Stimulated activated CD4-positive, alpha-beta T cell treated with anti-CD3 and anti-CD28 coated beads, TNF-alpha, amount 100 ng/mL, for 4 hours (primary cell): ENCODE data around the gene BCL2.
"Not testable (repeated sequence)": the region's sequence is repeated elsewhere in the genome, so short reads cannot be mapped to it uniquely, and the experiment has no call there.

ENCODE experiments used
- DNase-seq, 3 experiments: peaks; one replicate each; pipeline ENCODE4 v3.0.0-alpha.2; 2020; ENCODE audit warnings: low read depth in 3 of 3

BCL2 gene

DNA sequence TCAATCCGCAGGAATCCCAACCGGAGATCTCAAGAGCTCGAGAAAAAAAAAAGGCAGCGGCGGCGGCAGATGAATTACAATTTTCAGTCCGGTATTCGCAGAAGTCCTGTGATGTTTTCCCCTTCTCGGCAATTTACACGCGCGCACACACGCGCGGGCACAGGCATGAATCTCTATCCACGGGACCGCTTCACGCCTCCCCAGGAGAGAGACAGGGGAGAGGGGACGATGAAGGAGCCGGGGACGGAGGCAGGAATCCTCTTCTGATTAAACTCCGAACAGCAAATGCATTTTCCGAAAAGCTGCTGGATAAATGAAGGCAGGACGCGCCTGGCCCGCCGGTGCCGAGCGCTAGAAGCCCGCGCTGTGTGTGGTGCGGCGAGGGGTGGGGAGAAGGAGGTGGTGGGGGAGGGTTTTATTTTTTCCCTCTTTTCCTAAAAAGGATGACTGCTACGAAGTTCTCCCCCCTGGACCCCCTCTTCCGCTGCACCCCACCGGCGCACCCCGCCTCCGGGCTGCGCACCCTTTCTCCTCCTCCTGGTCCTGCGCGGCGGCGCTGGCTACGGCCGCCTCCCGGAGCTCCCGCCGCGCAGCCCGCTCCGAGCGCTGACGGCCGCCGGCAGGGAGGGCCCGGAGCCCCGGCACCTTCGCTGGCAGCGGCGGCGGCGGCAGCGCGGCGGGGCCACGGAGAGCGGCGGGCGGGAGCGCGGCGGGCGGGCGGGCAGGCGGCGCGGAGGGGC, at the start of gene BCL2:
TSS of gene BCL2 (minus strand) at position 387 of the 740 bp plus-strand sequence.
- no peak for DNase-seq

DNA sequence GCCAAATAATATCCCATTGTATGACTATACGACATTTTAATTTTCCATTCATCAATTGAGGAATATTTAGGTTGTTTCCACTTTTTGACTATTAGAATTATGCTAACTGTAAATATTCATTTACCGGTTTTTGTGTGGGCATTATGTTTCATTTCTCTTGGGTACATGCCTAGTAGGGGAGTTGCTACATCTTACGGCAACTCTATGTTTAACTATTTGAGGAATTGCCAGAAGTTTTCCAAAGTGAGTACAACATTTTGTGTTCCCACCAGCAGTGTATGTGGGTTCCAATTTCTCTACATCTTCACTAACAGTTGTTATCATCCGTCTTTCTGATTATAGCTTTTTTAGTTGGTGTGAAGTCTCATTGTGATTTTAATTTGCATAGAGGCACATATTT, 49.0 kb upstream of the BCL2 start:
- DNase-seq, result no peak

DNA sequence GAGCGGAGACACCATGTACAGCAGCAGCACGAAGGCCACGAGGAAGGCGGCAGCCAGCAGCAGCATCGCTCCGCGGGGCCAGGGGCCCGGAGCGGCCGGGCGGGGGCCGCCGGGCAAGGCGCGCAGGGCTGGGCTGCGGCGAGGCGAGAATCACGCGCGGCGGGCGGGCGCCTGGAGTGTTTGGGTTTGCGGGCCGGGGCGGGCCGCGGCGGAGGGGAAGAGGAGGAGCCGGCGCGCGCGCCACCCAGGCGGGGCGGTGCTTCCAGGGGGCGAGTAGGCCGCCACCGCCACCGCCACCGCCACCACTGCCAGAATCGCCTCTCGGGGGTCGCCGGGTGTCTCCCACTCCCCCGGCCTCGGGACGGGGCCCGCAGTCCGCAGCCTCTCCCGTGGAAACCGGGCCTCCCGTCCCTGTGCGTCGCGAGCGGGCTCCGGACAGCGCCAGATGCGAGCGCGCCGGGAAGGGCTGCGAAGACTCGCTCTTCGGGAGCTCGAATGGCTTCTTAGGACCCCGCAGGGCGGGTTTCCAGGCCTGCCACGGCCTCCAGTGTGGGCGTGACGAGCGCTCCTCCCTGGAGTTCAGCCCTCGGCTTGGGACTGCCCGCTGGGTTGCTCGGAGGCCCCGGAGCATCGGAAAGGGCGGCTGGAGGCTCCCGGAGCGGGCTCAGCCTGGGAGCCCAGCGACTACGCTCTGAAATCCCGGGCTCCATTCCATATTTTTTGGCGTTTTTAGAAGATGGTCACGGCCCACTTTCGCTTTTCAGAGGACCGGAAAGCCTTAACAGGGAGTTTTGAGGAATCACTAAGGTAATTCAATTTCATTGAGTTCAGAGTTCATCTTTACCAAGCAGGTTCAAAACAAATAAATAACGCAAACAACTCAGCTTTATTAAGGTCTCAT, 47.7 kb upstream of the BCL2 start, which contains the start of gene KDSR:
TSS of gene KDSR (minus strand) at position 154 of the 901 bp plus-strand sequence. CDS start at position 66, 88 bp downstream.
- peak; percentile 60 to 74 (median 69) for DNase-seq

DNA sequence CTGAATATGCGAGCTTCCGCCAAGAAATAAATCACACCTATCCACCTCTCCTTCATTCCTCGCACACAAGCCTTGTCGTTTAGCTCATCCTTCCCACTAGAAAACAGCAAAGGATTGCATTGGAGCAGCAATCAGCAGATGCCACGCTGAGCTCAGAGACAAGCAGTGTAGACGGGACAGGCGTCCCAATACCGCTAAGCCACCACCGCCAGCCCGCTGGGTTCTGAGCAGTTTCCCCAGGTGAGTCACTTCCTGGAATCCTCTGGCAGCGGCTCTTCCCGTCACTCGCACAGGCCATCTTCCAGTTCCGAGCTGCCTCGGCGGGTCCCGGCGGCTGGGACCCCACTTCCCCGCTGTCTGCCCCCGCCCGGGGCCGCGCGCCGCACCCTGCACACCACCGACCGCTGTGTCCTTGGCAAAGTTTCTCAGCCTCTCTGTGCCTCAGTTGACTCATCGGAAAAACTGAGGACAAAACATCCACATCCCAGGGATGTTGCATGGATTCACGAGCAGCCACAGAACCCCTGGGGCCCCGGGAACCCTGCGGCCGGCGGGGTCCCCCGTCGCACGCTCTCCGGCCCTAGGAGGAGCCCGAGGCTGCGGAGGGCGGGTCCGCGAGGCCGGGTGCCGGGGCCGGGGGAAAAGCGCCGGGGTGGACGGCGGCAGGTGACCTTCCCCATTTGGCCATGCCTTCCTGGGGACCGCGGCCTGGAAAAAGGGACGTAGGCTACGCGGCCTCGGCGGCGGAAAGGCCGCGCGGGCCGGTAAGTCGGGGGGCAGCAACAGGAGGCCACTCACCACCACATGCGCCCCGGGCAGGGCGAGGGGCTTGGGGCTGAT, 46.9 kb upstream of the BCL2 start:
- DNase-seq, result peak; percentile 45 to 61 (median 61)

DNA sequence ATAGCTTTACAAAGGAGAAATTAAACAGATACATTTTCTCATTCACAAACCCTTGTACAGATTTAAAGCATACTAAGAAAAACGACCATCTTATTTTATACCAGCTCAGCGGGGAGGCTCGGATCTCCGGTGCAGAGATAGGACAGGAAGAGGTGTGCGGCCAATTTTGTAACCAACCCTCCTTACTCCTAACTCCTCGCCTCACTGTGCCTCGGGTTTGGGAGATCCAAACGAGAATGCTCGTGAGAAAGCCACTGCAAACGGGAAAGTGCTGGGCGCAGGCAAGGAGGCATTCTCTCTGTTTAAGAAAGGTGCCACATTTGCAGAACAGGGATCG, 46.3 kb upstream of the BCL2 start:
- no peak for DNase-seq

DNA sequence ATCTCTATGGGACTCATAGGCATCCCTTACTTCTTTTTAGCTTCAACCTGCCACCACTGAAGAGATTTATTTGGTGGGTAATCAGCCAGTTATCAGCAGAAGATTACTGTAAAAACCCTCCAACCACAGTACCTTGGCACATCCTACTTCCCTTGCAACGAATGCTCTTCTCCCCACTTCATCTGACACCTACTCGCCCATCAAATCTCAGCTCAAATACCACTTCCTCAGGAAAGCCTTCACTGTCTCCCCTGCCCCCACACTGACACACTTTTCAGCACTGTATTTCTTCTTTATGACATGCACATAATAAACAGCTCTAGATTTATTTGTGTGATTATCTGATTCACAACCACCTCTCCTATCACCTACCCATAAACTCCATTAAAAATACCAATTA, 44.4 kb upstream of the BCL2 start:
- peak in 1 of 3 experiments; percentile 19 for DNase-seq

DNA sequence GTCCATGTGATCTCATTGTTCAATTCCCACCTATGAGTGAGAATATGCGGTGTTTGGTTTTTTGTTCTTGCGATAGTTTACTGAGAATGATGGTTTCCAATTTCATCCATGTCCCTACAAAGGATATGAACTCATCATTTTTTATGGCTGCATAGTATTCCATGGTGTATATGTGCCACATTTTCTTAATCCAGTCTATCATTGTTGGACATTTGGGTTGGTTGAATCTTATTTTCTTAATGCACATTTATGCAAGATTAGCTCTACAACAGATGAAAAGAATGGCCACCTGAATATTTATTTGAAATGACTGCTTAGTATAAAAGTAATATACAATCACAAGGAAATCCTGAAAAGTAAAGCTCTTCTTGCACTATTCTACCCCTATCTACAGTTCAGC, 43.9 kb upstream of the BCL2 start:
- not testable (repeated sequence) for DNase-seq

DNA sequence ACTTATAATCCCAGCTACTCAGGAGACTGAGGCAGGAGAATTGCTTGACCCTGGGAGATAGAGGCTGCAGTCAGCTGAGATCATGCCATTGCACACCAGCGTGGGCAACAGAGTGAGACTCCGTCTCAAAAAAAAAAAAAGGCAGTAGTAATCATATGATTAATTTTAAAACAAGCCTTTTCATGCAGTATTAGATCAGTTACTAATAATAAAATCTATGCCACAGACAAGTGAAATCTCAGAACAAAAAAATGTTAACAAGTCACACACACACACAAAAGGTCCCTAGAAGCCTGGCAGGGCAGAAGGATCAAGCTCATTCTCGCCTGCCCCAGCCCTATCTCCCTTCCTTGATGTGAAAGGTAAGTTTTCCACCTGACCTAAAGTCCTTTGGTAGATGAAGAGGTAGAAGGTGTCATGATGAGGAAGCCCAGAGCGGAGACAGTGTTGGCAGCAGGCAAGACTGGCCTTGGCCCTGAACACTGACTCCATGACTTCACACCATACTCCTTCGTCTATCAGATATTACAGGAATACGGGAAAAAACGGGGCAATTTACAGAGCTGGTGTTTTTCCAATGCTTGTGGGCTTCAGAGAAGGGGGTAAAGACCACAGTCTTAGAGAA, 36.8 kb upstream of the BCL2 start:
- no peak for DNase-seq

DNA sequence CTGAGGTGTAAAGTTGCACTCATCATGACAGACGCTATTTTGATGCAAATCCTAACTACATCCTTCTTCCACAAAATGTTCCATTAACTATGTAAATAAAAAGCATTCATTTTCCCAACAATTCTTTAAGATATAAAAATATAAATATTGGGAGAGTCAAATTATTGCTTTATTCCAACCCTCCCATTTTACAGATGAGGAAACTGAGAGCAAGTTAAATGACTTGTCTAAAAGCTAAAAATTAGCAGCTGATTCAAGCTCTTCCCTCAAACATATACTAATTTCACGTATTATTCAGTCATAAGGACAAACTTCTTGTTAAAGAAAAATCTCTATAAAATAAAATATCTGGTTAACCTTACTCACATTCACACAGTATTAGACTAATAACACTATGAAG, 30.7 kb upstream of the BCL2 start:
- DNase-seq, result no peak

DNA sequence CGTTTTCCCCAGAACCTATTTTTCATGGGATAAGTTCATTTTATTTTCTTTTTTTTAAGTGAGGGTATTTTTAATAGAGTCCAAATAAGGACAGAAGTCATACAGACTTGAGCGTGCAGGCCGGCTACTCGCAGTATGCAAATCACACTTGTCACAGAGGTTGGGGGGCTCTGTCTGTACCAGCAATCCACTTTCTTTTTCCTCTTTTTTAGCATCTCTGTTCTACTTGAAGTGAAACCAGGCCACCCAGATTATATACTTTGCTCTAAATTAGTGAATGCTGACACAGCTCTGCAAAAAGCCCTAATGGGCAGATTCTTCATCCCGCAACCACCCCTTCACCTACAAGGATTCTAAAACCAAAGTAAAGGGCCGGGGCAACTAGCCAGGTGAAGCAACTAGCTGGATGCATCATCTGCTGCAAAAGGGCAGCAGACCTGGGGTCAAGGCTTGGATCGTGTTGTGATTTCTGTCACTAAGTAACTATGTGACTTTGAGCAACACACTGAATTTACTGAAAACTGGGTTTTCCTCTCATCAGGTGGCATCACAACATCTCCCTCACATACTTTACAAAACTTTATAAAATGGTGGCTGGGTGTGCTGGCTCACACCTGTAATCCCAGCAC, 29.1 kb upstream of the BCL2 start:
- DNase-seq, result no peak

DNA sequence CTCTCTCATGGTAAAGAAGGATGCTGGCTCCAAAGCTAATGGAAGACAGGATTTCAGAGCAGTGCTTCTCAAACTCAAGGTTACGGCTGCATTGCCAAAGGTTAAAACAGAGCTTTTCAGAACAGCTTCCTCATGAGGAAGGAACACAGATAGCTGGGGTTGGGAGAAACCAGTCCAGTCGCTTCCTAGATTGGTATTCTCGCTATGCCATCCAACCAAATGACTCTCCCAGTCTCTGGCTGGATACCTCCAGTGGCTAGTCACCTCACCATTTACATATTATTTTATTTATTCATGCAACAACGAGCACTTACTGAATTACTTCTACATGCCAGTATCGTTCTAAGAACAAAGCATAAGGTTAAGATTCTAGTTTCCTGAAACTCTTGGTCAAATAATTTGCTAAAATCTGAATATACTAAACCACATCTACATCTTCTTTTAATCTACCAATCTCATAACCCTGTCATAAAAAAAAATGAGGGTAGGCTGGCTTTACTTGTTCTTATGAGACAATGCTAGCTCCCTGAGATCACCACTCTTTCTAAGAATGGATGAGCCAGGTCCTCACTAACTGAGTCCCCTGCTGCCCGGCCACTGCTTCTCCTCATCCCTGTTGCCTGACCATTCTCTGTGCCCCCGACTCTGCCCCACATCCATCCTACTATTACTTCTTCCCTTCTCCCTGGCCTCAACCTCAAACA, 27.1 kb upstream of the BCL2 start:
- no peak for DNase-seq

DNA sequence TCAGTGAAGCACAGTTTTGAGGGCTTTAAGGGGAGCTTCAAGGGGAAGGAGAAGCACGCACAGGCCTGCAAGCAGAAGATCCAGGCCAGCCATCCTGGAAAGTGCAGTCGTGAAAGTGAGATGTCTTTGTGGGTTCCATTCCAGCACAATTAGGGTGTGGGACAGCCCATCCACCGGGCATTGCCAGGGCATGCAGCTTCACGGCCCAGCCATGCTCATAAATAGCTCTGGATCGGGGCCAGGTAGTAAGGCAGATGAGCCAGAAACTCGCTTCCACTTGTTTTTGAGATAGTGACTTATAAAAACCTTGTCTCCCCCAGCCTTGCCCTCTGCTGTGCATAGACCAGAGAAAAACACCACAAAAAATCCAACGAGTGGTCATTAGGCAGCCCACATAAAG, 26.5 kb upstream of the BCL2 start:
- DNase-seq, result no peak

DNA sequence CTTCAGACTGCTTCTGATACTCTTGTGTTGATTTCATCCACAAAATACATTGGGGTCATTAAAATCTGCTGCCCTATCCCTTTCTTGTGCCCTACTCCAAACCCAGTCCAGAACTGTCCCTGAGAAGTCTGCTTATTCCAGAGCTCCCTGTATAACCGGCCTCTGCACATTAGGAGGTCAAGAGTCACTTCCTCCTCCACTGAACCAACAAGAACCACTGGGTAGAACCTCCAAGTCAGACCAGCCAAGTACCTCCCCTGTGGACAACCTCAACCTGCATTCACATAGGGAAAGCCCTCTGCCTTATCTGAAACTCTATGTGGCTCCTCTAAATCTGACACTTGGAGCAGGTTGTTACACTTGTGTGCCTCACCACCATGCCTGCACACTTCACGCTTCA, 25.3 kb upstream of the BCL2 start:
- DNase-seq, result no peak

DNA sequence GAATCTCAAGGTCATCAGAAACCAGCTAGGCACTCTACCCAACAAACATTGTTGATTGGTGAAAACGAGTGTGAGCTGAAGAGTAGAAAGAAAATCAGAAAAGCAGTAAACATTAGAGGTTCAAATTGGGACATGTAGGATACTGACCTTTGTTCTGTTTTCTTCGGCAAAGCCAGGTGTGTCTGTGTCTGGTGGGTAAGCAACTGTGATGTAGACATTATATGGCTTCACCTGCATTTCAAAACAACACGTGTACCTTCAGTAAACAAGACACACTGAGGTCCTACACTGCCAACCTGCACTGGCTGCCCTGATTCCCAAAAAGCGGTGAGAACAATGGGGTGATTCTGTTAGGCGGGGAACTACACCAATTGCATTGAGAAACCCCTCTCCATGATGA, 24.7 kb upstream of the BCL2 start:
- DNase-seq, result no peak

DNA sequence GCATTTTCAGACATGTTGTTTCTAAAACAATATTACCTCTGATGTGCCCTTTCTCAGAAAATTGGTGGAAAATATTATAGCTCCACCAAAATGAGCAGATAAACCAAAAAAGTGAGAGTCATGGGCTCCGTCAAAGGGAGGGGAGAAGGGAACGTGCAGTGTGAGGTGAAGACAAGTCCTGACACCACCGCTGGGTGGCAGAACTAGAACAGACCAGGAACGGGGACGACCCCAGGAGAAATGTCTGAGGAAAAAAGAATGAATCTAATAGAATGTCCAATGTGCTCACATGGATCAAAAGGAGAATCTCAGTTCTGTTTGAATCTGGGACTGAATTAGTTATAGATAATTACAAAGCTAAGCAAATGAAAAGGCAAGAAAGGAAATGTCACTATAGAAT, 22.6 kb upstream of the BCL2 start:
- DNase-seq, result no peak

DNA sequence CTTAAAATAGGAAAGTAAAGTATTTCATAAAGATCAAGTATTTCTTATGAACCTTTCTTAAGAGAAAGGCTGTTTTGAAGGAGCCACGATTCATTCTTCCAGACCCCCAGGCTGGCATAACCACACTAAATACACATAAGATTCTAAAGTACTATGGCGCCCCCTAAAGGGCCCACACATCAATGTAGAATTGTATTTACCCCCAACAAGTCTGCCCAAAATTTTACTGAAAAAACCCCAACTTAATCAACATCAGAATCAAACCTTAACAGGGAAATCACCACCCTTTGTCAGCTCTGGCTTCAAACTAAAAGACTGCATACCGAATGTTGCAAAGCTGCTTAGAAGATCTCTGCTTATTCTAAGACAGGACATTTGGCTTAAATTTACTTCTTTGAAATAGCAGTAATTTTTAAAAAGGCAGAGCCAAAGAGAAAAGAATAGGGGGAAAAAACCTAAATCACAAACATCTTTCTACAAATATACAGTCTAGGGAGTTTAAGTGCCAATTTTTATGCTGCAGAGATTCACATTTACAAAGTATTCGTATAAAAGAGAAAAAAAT, 20.4 kb upstream of the BCL2 start:
- DNase-seq, result no peak

DNA sequence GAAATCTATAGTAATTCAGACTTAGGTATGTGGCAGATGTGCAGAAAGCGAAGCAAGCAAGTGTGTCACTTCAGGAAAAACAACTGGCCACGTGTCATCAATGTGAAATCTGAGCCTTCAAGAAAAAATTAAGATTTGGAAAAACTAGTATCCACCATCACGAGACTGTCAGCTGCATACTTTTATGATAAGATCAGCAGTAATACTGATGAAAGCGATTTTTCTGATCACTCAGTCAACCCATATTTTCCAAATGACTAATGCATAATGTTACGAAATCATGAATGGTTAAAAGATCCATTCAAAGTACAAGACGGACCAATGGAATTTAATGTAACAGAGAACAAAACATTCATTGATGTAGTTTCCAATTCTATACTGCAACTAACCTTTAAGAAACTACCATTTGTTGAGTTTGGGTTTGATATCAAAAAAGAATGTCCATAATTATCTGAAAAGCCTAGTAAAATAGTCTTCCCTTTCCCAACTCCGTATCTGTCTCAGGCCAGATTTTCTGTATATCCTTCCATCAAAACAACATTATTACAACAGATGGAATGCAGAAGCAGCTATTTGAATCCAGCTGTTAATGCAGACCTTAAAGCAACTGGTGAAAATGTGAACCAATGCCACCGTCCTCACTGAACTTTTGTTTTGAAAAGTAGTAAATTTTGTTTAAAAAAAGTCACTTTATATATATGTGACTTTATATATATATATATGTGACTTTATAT, 17.0 kb upstream of the BCL2 start:
- DNase-seq, result no peak

DNA sequence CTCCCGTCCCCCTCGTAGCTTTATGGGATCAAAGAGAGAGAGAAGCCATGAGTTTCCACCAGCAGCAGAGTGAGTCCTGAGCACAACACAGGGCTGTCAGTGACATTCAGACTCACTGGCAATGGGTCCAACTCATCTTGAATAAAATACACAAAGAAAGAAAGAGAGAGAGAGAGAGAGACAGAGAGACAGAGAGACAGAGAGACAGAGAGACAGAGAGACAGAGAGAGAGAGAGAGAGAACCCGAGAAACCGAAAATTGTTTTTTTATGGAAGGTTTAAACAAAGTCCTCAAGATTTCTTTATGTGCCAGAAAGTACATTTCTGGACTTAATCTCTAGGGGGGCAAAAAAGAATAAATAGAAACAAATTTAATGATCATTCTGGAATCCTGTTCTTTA, 11.5 kb upstream of the BCL2 start:
- no peak for DNase-seq

DNA sequence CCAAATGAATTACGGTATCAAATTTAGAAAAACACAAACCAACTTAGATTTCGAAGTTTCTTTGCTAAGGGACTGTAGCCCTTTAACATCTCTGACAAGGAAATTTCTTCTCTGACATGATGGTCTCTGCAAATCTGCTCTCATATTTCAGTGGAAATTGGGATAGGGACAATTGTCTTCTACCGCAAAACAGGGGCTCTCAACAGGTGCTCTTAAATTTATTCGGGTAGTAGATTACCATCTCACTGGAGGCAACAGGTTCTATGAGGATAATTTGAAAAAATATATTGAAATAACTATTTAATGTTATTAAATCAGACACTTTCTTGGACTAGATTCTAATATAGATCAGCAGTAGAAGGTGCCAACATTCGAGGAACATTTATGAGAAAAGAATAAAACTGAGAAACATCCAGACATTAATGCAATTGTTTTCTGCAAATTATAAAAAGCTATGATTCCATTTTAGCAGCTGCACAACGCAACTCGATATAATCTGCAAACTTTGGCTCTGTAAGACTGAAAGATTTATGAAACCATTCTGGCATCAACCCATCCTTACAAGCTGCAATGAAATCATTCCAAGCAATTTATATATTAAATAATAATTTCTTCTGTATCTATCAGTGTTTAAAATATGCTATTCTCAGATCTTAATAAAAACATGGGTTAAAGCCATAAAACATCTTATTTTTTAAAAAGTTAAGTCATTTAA, 10.0 kb upstream of the BCL2 start:
- no peak for DNase-seq
